Activated T-helper 1 cell treated with anti-CD3 and anti-CD28 coated beads, Interleukin-12 subunit alpha, Interleukin-12 subunit beta, Interleukin-2, Interleukin-4 antibody, amounts not matched to agents 30 ng/mL and 10 ng/mL and 1 ng/mL, durations not matched to agents 14 hours and 24 hours and 36 hours (primary cell): Measurements from ENCODE around the gene CHN1. TPM values are rescaled to one million over a fixed set of nuclear protein-coding genes. Genes with fewer than 3 reads are reported as not detected.

Experiments
- DNase-seq: peaks from one replicate; pipeline ENCODE4 v3.0.0; 2021; ENCODE audit warnings: low spot score
- H3K27ac Mint-ChIP-seq: one replicate; pipeline ENCODE4 v1.8.0; 2021; ENCODE audit warnings: mild to moderate bottlenecking, mixed read lengths
- H3K27me3 Mint-ChIP-seq: one replicate; pipeline ENCODE4 v1.8.0; 2022; ENCODE audit warnings: mild to moderate bottlenecking, moderate library complexity, mixed read lengths; ENCODE audit not compliant: insufficient read depth
- H3K36me3 Mint-ChIP-seq: one replicate; pipeline ENCODE4 v1.8.0; 2021; ENCODE audit warnings: low read depth, mixed read lengths
- H3K4me1 Mint-ChIP-seq: one replicate; pipeline ENCODE4 v1.8.0; 2021; ENCODE audit warnings: low read depth, mixed read lengths
- H3K4me3 Mint-ChIP-seq: one replicate; pipeline ENCODE4 v1.8.0; 2021; ENCODE audit warnings: mild to moderate bottlenecking, moderate library complexity, mixed read lengths
- H3K9me3 Mint-ChIP-seq: one replicate; pipeline ENCODE4 v1.8.0; 2021; ENCODE audit warnings: mixed read lengths
- intact Hi-C: fragments of 100-400 bp; cut with micrococcal nuclease; formaldehyde crosslinking; loops from one replicate; pipeline ENCODE4 v1.15.1; 2024
- total RNA-seq: library from RNA; stranded (reverse); gene quantifications from 2 replicates; pipeline ENCODE4 v1.2.3, GENCODE V29; 2022

CHN1 gene
- total RNA-seq, 1 donor from 2014 or later = 3.4 TPM

- Mint-ChIP-seq H3K27me3 (peaks cover 2% of the 10 kb centered on the region), H3K4me1 (peaks cover 55% of the 10 kb centered on the region), H3K9me3 (no peaks in the 10 kb centered on the region), H3K4me3 (no peak overlapping the region), H3K27ac (peak overlapping the region; percentile 16), H3K36me3 (peaks cover 2% of the 10 kb centered on the region)
- DNase-seq = no peak
- intact Hi-C loops = loop anchor here (5.0 kb wide), 1 partner anchor 126 kb away; no protein-coding TSS in a partner anchor
These were observed 229.0 kb downstream of the CHN1 start for GRCh38 chr2:174776223-174776622.

DNA sequence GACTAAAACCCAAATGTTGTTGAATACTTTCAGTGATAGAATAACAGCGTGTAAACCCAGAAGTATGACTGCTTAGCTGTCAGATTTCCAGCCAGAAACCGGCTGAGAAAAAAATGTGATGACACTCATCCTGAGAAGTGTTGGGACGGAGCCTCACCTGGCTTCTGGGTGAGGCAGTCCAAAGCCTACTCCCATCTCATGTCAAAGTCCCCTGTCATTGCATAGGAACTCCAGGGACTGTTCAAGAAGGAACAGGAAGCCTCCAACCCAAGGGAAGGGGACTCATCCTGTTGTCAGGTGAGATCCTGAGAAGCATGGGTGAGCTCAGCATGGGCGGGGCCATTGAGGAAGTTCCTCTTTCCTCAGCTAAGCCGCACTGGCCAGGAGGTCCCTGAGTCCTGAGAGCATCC is 229.6 kb downstream of the CHN1 start:
- Mint-ChIP-seq H3K4me3 (no peak overlapping the region), H3K27me3 (peaks cover 2% of the 10 kb centered on the region), H3K4me1 (peaks cover 51% of the 10 kb centered on the region), H3K36me3 (peaks cover 2% of the 10 kb centered on the region), H3K27ac (no peak overlapping the region), H3K9me3 (no peaks in the 10 kb centered on the region)
- DNase-seq = no peak
- intact Hi-C loops = loop anchor here (5.0 kb wide), 1 partner anchor 127 kb away; no protein-coding TSS in a partner anchor

DNA sequence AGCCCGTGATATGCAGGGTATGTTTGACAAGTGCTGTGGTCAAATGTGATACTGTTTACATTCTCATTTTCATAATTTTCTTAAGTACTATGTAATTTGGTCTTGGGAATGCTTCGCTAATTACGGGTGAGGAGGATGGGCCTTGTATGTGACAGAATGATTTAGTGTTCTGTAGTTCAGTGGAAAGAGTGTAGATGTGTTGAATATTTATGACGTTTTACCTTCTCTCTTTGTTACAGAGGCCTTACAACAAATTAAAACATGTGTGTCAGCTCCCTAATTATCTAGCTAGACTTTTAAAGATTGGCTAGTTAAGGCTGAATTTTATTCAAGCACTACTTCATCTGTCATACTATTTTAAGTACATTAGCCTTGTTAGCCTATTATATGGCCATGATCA is 230.3 kb downstream of the CHN1 start:
- H3K9me3 Mint-ChIP-seq = no peaks in the 10 kb centered on the region
- DNase-seq = no peak
- H3K4me3 Mint-ChIP-seq = no peak overlapping the region
- intact Hi-C loops = loop anchor here (5.0 kb wide), 1 partner anchor 127 kb away; no protein-coding TSS in a partner anchor
- peaks cover 2% of the 10 kb centered on the region for H3K36me3 Mint-ChIP-seq
- peaks cover 3% of the 10 kb centered on the region for H3K27me3 Mint-ChIP-seq
- H3K27ac Mint-ChIP-seq = no peak overlapping the region
- H3K4me1 Mint-ChIP-seq = peaks cover 44% of the 10 kb centered on the region

DNA sequence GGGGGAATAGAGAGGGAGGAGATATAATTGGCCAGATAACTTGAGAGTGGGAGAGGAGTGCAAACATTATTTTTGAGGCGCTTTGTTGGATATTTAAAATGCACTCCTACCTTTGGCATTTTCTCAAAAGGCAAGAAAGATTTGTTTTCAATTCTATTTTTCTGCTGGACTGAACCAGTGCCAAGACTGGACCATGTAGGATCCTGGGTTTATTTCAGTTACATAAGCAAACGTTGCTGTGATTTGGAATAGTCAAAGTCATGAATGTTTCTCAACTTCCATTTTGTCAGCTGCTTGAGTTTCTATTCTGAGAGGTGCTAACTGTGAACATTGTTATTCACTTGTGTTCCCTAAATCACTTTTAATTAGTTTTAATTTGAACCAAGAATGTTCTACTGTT is 232.0 kb downstream of the CHN1 start:
- no peak overlapping the region for H3K4me3 Mint-ChIP-seq
- intact Hi-C loops = no loop called here
- H3K36me3 Mint-ChIP-seq = peaks cover 2% of the 10 kb centered on the region
- H3K9me3 Mint-ChIP-seq = no peaks in the 10 kb centered on the region
- H3K27me3 Mint-ChIP-seq = peaks cover 4% of the 10 kb centered on the region
- H3K27ac Mint-ChIP-seq = no peak overlapping the region
- peaks cover 30% of the 10 kb centered on the region for H3K4me1 Mint-ChIP-seq
- DNase-seq = no peak

GRCh38 chr2:174772472-174772801 is 232.7 kb downstream of the CHN1 start:
- peaks cover 22% of the 10 kb centered on the region for H3K4me1 Mint-ChIP-seq
- intact Hi-C loops = no loop called here
- peaks cover 2% of the 10 kb centered on the region for H3K36me3 Mint-ChIP-seq

GRCh38 chr2:174771631-174772471 is 233.3 kb downstream of the CHN1 start:
- H3K27ac Mint-ChIP-seq = no peak overlapping the region
- DNase-seq = no peak
- H3K4me1 Mint-ChIP-seq = peaks cover 19% of the 10 kb centered on the region
- intact Hi-C loops = loop anchor here (1.0 to 2.0 kb wide), 3 partner anchors 71 to 218 kb away; no protein-coding TSS in a partner anchor
- H3K36me3 Mint-ChIP-seq = no peaks in the 10 kb centered on the region
- H3K9me3 Mint-ChIP-seq = no peaks in the 10 kb centered on the region
- H3K4me3 Mint-ChIP-seq = no peak overlapping the region
- H3K27me3 Mint-ChIP-seq = peaks cover 4% of the 10 kb centered on the region

More at GRCh38 chr2:174772472-174772801, 232.7 kb downstream of the CHN1 start:
- Mint-ChIP-seq H3K4me3 (no peak overlapping the region), H3K27me3 (peaks cover 4% of the 10 kb centered on the region), H3K9me3 (no peaks in the 10 kb centered on the region), H3K27ac (no peak overlapping the region)
- no peak for DNase-seq

DNA sequence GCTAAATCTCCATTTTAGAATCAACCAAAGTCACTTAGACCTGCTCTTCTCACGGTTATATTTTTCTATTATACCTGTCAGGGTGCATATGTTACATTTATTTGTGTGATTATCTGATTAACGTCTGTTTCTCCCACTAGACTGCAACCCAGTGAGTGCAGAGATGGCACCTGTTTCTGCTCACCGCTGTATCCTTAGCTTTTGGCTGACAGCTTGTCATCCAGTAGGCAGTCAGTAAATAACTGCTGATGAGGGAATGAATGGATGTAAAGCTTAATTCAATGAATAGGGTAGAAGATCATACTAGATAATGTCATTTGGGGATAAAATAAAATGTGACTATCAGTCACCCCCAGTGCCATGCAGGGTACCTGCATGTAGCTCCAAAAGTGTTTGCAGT is 234.0 kb downstream of the CHN1 start:
- no peaks in the 10 kb centered on the region for H3K36me3 Mint-ChIP-seq
- H3K9me3 Mint-ChIP-seq = no peaks in the 10 kb centered on the region
- DNase-seq = no peak

GRCh38 chr2:174768557-174768956 is 236.6 kb downstream of the CHN1 start:
- peaks cover 4% of the 10 kb centered on the region for H3K27me3 Mint-ChIP-seq
- H3K36me3 Mint-ChIP-seq = no peaks in the 10 kb centered on the region
- no peaks in the 10 kb centered on the region for H3K9me3 Mint-ChIP-seq
- no peak for DNase-seq
- peaks cover 6% of the 10 kb centered on the region for H3K4me1 Mint-ChIP-seq
- intact Hi-C loops = no loop called here
- H3K27ac Mint-ChIP-seq = no peak overlapping the region
- no peak overlapping the region for H3K4me3 Mint-ChIP-seq

More for the DNA sequence above, 234.0 kb downstream of the CHN1 start:
- Mint-ChIP-seq H3K27me3 (peaks cover 4% of the 10 kb centered on the region), H3K4me3 (no peak overlapping the region), H3K4me1 (peaks cover 13% of the 10 kb centered on the region), H3K27ac (no peak overlapping the region)
- intact Hi-C loops = loop anchor here (1.0 to 2.0 kb wide), 3 partner anchors 70 to 219 kb away; no protein-coding TSS in a partner anchor

- Mint-ChIP-seq H3K4me3 (no peak overlapping the region), H3K4me1 (peaks cover 9% of the 10 kb centered on the region), H3K9me3 (no peaks in the 10 kb centered on the region), H3K27me3 (peaks cover 8% of the 10 kb centered on the region), H3K27ac (no peak overlapping the region), H3K36me3 (no peaks in the 10 kb centered on the region)
- DNase-seq = no peak
- intact Hi-C loops = no loop called here
These were observed 238.9 kb downstream of the CHN1 start for GRCh38 chr2:174766271-174766670.

GRCh38 chr2:174765576-174765975 is 239.6 kb downstream of the CHN1 start:
- no peaks in the 10 kb centered on the region for H3K9me3 Mint-ChIP-seq
- H3K36me3 Mint-ChIP-seq = no peaks in the 10 kb centered on the region
- DNase-seq = no peak
- H3K27ac Mint-ChIP-seq = no peak overlapping the region
- H3K4me1 Mint-ChIP-seq = peaks cover 9% of the 10 kb centered on the region
- intact Hi-C loops = no loop called here
- H3K27me3 Mint-ChIP-seq = peaks cover 8% of the 10 kb centered on the region
- no peak overlapping the region for H3K4me3 Mint-ChIP-seq

DNA sequence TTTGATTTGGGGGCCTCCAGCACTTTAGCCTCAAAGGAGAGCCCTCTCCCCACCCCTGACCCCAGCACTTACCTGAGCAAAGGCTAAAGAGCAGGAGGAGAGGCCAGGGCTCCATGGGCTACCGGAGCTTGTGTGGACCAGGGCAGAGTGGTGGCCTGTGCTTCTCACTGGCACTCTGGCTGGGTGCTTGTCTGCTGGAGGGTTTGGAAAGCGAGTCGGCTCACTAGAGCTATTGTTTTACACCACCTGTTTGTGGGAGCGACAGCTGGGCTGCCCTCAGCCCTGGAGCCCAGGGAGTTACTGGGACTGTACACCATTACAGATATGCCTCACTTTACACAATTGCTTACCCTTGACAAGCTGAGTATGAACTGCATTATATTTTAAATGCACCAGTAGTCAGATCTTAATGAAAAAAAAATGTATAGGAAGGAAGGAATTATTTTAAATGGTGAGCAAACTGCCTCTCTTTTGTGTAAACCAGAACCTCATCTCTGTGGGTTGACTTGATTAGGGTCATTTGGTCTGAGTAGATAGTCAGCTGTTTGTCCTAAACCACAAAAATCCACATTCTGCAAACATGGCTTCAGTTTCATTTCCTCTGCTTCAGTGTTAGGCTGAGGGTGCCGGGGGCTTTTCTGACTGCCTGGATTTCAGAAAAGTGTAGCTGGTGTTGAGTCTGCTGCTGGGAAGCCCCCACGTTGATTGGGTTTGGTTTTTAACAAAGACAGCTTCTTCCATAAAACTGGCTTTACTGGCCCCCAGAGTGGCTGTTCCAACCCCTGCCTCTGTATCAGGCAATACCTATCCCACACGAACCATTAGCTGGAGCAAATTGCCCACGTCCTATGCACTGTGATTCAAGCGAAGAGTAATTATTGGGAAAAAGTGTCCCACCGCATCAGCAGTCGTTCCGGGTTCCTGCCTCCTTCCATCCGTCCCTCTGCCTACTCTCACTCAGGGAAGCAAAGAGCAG is 240.6 kb downstream of the CHN1 start, which contains the start of gene CHRNA1:
TSS of gene CHRNA1 (minus strand) at position 193 of the 976 bp plus-strand sequence. CDS start at position 115, 78 bp downstream.
- DNase-seq = no peak
- H3K27me3 Mint-ChIP-seq = peaks cover 9% of the 10 kb centered on the region
- intact Hi-C loops = no loop called here
- H3K9me3 Mint-ChIP-seq = no peaks in the 10 kb centered on the region
- H3K36me3 Mint-ChIP-seq = no peaks in the 10 kb centered on the region
- H3K27ac Mint-ChIP-seq = no peak within 1 kb of the TSS
- H3K4me1 Mint-ChIP-seq = peaks cover 9% of the 10 kb centered on the region
- H3K4me3 Mint-ChIP-seq = no peak within 1 kb of the TSS

DNA sequence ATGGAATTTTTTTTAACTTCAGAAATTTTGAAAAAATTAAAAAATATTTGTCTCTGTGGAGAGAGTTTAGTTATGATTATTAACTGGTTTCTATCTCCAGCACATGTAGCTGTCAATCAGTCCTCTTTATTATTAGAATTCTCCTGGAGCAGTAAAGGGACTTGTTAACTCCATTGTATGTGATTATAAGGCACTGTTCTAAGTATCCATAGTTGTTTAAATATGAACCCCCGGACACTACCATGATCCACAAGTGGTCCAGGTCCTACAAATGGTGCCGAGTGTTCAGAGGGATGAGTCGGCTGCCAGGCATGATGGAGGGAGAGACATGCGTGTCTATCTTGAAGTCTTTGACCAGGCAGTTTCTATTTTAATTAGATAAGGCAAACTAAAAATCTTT is 241.4 kb downstream of the CHN1 start:
- no peak for DNase-seq
- no peak overlapping the region for H3K4me3 Mint-ChIP-seq
- intact Hi-C loops = no loop called here
- no peaks in the 10 kb centered on the region for H3K36me3 Mint-ChIP-seq
- peaks cover 9% of the 10 kb centered on the region for H3K4me1 Mint-ChIP-seq
- H3K27ac Mint-ChIP-seq = no peak overlapping the region
- no peaks in the 10 kb centered on the region for H3K9me3 Mint-ChIP-seq
- peaks cover 9% of the 10 kb centered on the region for H3K27me3 Mint-ChIP-seq
